ENCODE measurements around the gene AMOT.

GRCh38 chrX:112834031-112834845, 6.4 kb downstream of the AMOT start:
- no peak for TF ChIP-seq CTCF (IDR thresholded peaks at IDR 0.05; ENCODE audit: low read length)
- TF ChIP-seq EZH2phosphoT487 (IDR thresholded peaks at IDR 0.05; ENCODE audit: low read length), result no peak
- no peak for TF ChIP-seq EZH2 (optimal IDR thresholded peaks at IDR 0.05; ENCODE audit: low read depth, low read length)

Measured in MM.1S (cell line).